Subcutaneous abdominal adipose tissue (tissue), 5 donors: ENCODE results near the gene FKBP1A.
"Not testable (repeated sequence)": the region's sequence is repeated elsewhere in the genome, so short reads cannot be mapped to it uniquely, and the experiment has no call there.

Source experiments
- H3K27ac ChIP-seq: one replicate; pipeline ENCODE4 v1.7.0; 2013; ENCODE audit warnings: low read depth, mild to moderate bottlenecking, inconsistent platforms, low read length, moderate library complexity
- H3K27me3 ChIP-seq, 5 donors: one replicate each; pipeline ENCODE4 v1.7.0; 2013; ENCODE audit warnings: low read length in 5 of 5, inconsistent platforms in 1 of 5; ENCODE audit not compliant: control insufficient read depth in 5 of 5, insufficient read depth in 4 of 5
- H3K36me3 ChIP-seq, 5 donors: one replicate each; pipeline ENCODE4 v1.7.0; 2013; ENCODE audit warnings: low read length in 5 of 5; ENCODE audit not compliant: control insufficient read depth in 5 of 5, insufficient read depth in 5 of 5
- H3K4me1 ChIP-seq, 5 donors: one replicate each; pipeline ENCODE4 v1.7.0; 2013; ENCODE audit warnings: low read length in 5 of 5, mild to moderate bottlenecking in 3 of 5, moderate library complexity in 1 of 5; ENCODE audit not compliant: control insufficient read depth in 5 of 5, insufficient read depth in 5 of 5
- H3K4me3 ChIP-seq, 5 donors: one replicate each; pipeline ENCODE4 v1.7.0; 2013; ENCODE audit warnings: low read length in 5 of 5, low read depth in 1 of 5
- H3K9ac ChIP-seq, 5 donors: one replicate each; pipeline ENCODE4 v1.7.0; 2013; ENCODE audit warnings: low read length in 5 of 5, mild to moderate bottlenecking in 4 of 5, moderate library complexity in 3 of 5
- H3K9me3 ChIP-seq, 5 donors: one replicate each; pipeline ENCODE4 v1.7.0; 2013; ENCODE audit warnings: low read length in 5 of 5; ENCODE audit not compliant: control insufficient read depth in 5 of 5
- donor health status: healthy.
- donor health status: healthy.
- donor health status: healthy.
- donor health status: healthy.
- donor health status: healthy.

Gene FKBP1A

GRCh38 chr20:1360094-1360846 is 32.6 kb downstream of the FKBP1A start:
- no peak overlapping the region for H3K27ac ChIP-seq
- no peak overlapping the region for H3K4me3 ChIP-seq
- H3K4me1 ChIP-seq: peaks cover 0 to 6% (median 0%) of the 10 kb centered on the region in 5 donors
- H3K9me3 ChIP-seq: no peaks in the 10 kb centered on the region
- no peaks in the 10 kb centered on the region for H3K27me3 ChIP-seq
- H3K36me3 ChIP-seq: peaks cover 16 to 40% (median 27%) of the 10 kb centered on the region in 5 donors
- no peak overlapping the region for H3K9ac ChIP-seq

GRCh38 chr20:1357921-1358671 is 34.8 kb downstream of the FKBP1A start:
- H3K36me3 ChIP-seq: peaks cover 16 to 41% (median 33%) of the 10 kb centered on the region in 5 donors
- no peak overlapping the region for H3K9ac ChIP-seq
- no peaks in the 10 kb centered on the region for H3K4me1 ChIP-seq
- no peaks in the 10 kb centered on the region for H3K27me3 ChIP-seq
- H3K9me3 ChIP-seq: peaks cover 0 to 4% (median 0%) of the 10 kb centered on the region in 5 donors
- no peak overlapping the region for H3K4me3 ChIP-seq
- no peak overlapping the region for H3K27ac ChIP-seq

GRCh38 chr20:1353956-1354355 is 38.9 kb downstream of the FKBP1A start:
- H3K9me3 ChIP-seq: peaks cover 0 to 4% (median 0%) of the 10 kb centered on the region in 5 donors
- H3K4me1 ChIP-seq: no peaks in the 10 kb centered on the region
- no peaks in the 10 kb centered on the region for H3K27me3 ChIP-seq
- no peak overlapping the region for H3K9ac ChIP-seq
- H3K27ac ChIP-seq: no peak overlapping the region
- peaks cover 4 to 17% (median 16%) of the 10 kb centered on the region in 5 donors for H3K36me3 ChIP-seq
- H3K4me3 ChIP-seq: no peak overlapping the region

GRCh38 chr20:1346315-1346969 is 46.4 kb downstream of the FKBP1A start:
- Histone ChIP-seq H3K9ac (no peak overlapping the region), H3K36me3 (peaks cover 0 to 4% (median 0%) of the 10 kb centered on the region in 5 donors), H3K27me3 (no peaks in the 10 kb centered on the region)

GRCh38 chr20:1345756-1346093 is 47.1 kb downstream of the FKBP1A start:
- Histone ChIP-seq H3K4me1 (peaks cover 0 to 8% (median 0%) of the 10 kb centered on the region in 5 donors), H3K27me3 (no peaks in the 10 kb centered on the region), H3K9ac (no peak overlapping the region), H3K36me3 (peaks cover 0 to 4% (median 0%) of the 10 kb centered on the region in 5 donors), H3K4me3 (no peak overlapping the region), H3K9me3 (peaks cover 0 to 9% (median 4%) of the 10 kb centered on the region in 5 donors), H3K27ac (no peak overlapping the region)

More at GRCh38 chr20:1346315-1346969, 46.4 kb downstream of the FKBP1A start:
- Histone ChIP-seq H3K9me3 (peaks cover 0 to 9% (median 4%) of the 10 kb centered on the region in 5 donors), H3K4me1 (peaks cover 0 to 8% (median 0%) of the 10 kb centered on the region in 5 donors), H3K4me3 (no peak overlapping the region), H3K27ac (no peak overlapping the region)

- H3K27me3 ChIP-seq: no peaks in the 10 kb centered on the region
- H3K4me3 ChIP-seq: no peak overlapping the region
- no peak overlapping the region for H3K9ac ChIP-seq
- no peaks in the 10 kb centered on the region for H3K36me3 ChIP-seq
- peaks cover 0 to 8% (median 0%) of the 10 kb centered on the region in 5 donors for H3K4me1 ChIP-seq
- H3K9me3 ChIP-seq: peaks cover 0 to 9% (median 4%) of the 10 kb centered on the region in 5 donors
- H3K27ac ChIP-seq: no peak overlapping the region
Observed at GRCh38 chr20:1345030-1345755, 47.7 kb downstream of the FKBP1A start.

- not testable (repeated sequence) for H3K27ac ChIP-seq, H3K9ac ChIP-seq, H3K27me3 ChIP-seq, H3K9me3 ChIP-seq, H3K4me3 ChIP-seq, H3K36me3 ChIP-seq
- peaks cover 0 to 12% (median 4%) of the 10 kb centered on the region in 5 donors for H3K4me1 ChIP-seq
Observed at GRCh38 chr20:1343446-1344124, 49.3 kb downstream of the FKBP1A start.

- peaks cover 0 to 31% (median 19%) of the 10 kb centered on the region in 5 donors for H3K4me1 ChIP-seq
- H3K4me3 ChIP-seq: no peak overlapping the region
- no peak overlapping the region for H3K27ac ChIP-seq
- no peak overlapping the region for H3K9ac ChIP-seq
- no peaks in the 10 kb centered on the region for H3K36me3 ChIP-seq
- no peaks in the 10 kb centered on the region for H3K27me3 ChIP-seq
- H3K9me3 ChIP-seq: no peaks in the 10 kb centered on the region
Observed at GRCh38 chr20:1341561-1342265, 51.1 kb downstream of the FKBP1A start.

- peaks cover 0 to 2% (median 0%) of the 10 kb centered on the region in 5 donors for H3K36me3 ChIP-seq
- no peaks in the 10 kb centered on the region for H3K9me3 ChIP-seq
- H3K9ac ChIP-seq: peak overlapping the region in 1 of 5 donors; percentile 26
- peak overlapping the region; percentile 61 for H3K27ac ChIP-seq
- H3K4me3 ChIP-seq: no peak overlapping the region
- H3K27me3 ChIP-seq: no peaks in the 10 kb centered on the region
- H3K4me1 ChIP-seq: peaks cover 2 to 51% (median 26%) of the 10 kb centered on the region in 5 donors
Observed at GRCh38 chr20:1338801-1339200, 54.1 kb downstream of the FKBP1A start.
